ENCODE data around the gene COA6.

Gene COA6

GRCh38 chr1:234373064-234373958 lies at the start of gene COA6:
Gene COA6 (plus strand): TSS chr1:234373456. CDS start chr1:234373467, 11 bp downstream.
- Histone ChIP-seq H3K27me3 (ENCODE audit: low read depth) (no peaks in the 10 kb centered on the region), H3K4me1 (peaks cover 14% of the 10 kb centered on the region), H3K4me3 (peak within 1 kb of the TSS; percentile 97), H3K9me3 (no peaks in the 10 kb centered on the region), H3K36me3 (replicated peaks) (peaks cover 37% of the 10 kb centered on the region)
- in situ Hi-C loops (cut with MboI; ENCODE audit: low sequenced_read_pairs), result no loop called here
- peak; percentile 93 for DNase-seq (ENCODE audit: low spot score in 2 of 2)

GRCh38 chr1:234324821-234325220 lies 48.4 kb upstream of the COA6 start:
- Histone ChIP-seq H3K9me3 (no peaks in the 10 kb centered on the region), H3K4me1 (no peaks in the 10 kb centered on the region), H3K4me3 (no peak overlapping the region), H3K36me3 (replicated peaks) (no peaks in the 10 kb centered on the region), H3K27me3 (ENCODE audit: low read depth) (peaks cover 10% of the 10 kb centered on the region)
- DNase-seq (ENCODE audit: low spot score in 2 of 2), result no peak
- in situ Hi-C loops (cut with MboI; ENCODE audit: low sequenced_read_pairs), result no loop called here

- Histone ChIP-seq H3K9me3 (no peaks in the 10 kb centered on the region), H3K27me3 (ENCODE audit: low read depth) (peaks cover 11% of the 10 kb centered on the region), H3K4me3 (no peak overlapping the region), H3K4me1 (no peaks in the 10 kb centered on the region), H3K36me3 (replicated peaks) (no peaks in the 10 kb centered on the region)
- DNase-seq (ENCODE audit: low spot score in 2 of 2), result no peak
- in situ Hi-C loops (cut with MboI; ENCODE audit: low sequenced_read_pairs), result no loop called here
Measured at GRCh38 chr1:234325878-234326496, 47.3 kb upstream of the COA6 start.

GRCh38 chr1:234326497-234327366 lies 46.5 kb upstream of the COA6 start:
- Histone ChIP-seq H3K36me3 (replicated peaks) (no peaks in the 10 kb centered on the region), H3K4me1 (no peaks in the 10 kb centered on the region), H3K27me3 (ENCODE audit: low read depth) (peaks cover 11% of the 10 kb centered on the region), H3K4me3 (no peak overlapping the region), H3K9me3 (no peaks in the 10 kb centered on the region)
- peak; percentile 48 to 78 for DNase-seq (ENCODE audit: low spot score in 2 of 2)
- in situ Hi-C loops (cut with MboI; ENCODE audit: low sequenced_read_pairs), result no loop called here

- no peak for DNase-seq (ENCODE audit: low spot score in 2 of 2)
- Histone ChIP-seq H3K4me1 (no peaks in the 10 kb centered on the region), H3K36me3 (replicated peaks) (no peaks in the 10 kb centered on the region), H3K27me3 (ENCODE audit: low read depth) (peaks cover 11% of the 10 kb centered on the region), H3K4me3 (no peak overlapping the region), H3K9me3 (no peaks in the 10 kb centered on the region)
- in situ Hi-C loops (cut with MboI; ENCODE audit: low sequenced_read_pairs), result no loop called here
Measured at GRCh38 chr1:234327577-234328164, 45.6 kb upstream of the COA6 start.

- no peak for DNase-seq (ENCODE audit: low spot score in 2 of 2)
- H3K4me1 ChIP-seq, result no peaks in the 10 kb centered on the region
Measured at GRCh38 chr1:234330843-234331215, 42.4 kb upstream of the COA6 start.

GRCh38 chr1:234331507-234331906 lies 41.7 kb upstream of the COA6 start:
- Histone ChIP-seq H3K4me3 (no peak overlapping the region), H3K36me3 (replicated peaks) (no peaks in the 10 kb centered on the region), H3K4me1 (no peaks in the 10 kb centered on the region), H3K9me3 (no peaks in the 10 kb centered on the region), H3K27me3 (ENCODE audit: low read depth) (peaks cover 5% of the 10 kb centered on the region; the same call in 1 of the 2 replicates)
- in situ Hi-C loops (cut with MboI; ENCODE audit: low sequenced_read_pairs), result no loop called here
- no peak for DNase-seq (ENCODE audit: low spot score in 2 of 2)

More at GRCh38 chr1:234330843-234331215, 42.4 kb upstream of the COA6 start:
- Histone ChIP-seq H3K9me3 (no peaks in the 10 kb centered on the region), H3K36me3 (replicated peaks) (no peaks in the 10 kb centered on the region), H3K4me3 (no peak overlapping the region), H3K27me3 (ENCODE audit: low read depth) (peaks cover 8% of the 10 kb centered on the region; the same call in 1 of the 2 replicates)
- in situ Hi-C loops (cut with MboI; ENCODE audit: low sequenced_read_pairs), result no loop called here

GRCh38 chr1:234336359-234336758 lies 36.9 kb upstream of the COA6 start:
- H3K36me3 ChIP-seq (replicated peaks), result no peaks in the 10 kb centered on the region
- in situ Hi-C loops (cut with MboI; ENCODE audit: low sequenced_read_pairs), result no loop called here
- H3K4me3 ChIP-seq, result no peak overlapping the region
- H3K9me3 ChIP-seq, result no peaks in the 10 kb centered on the region
- no peaks in the 10 kb centered on the region for H3K27me3 ChIP-seq (ENCODE audit: low read depth)
- DNase-seq (ENCODE audit: low spot score in 2 of 2), result no peak
- H3K4me1 ChIP-seq, result no peaks in the 10 kb centered on the region

GRCh38 chr1:234337233-234337632 lies 36.0 kb upstream of the COA6 start:
- Histone ChIP-seq H3K9me3 (no peaks in the 10 kb centered on the region), H3K4me3 (no peak overlapping the region), H3K27me3 (ENCODE audit: low read depth) (no peaks in the 10 kb centered on the region), H3K36me3 (replicated peaks) (no peaks in the 10 kb centered on the region), H3K4me1 (no peaks in the 10 kb centered on the region)
- no peak for DNase-seq (ENCODE audit: low spot score in 2 of 2)
- in situ Hi-C loops (cut with MboI; ENCODE audit: low sequenced_read_pairs), result no loop called here

GRCh38 chr1:234340528-234340927 lies 32.7 kb upstream of the COA6 start:
- no peaks in the 10 kb centered on the region for H3K4me1 ChIP-seq
- DNase-seq (ENCODE audit: low spot score in 2 of 2), result no peak
- H3K9me3 ChIP-seq, result no peaks in the 10 kb centered on the region
- in situ Hi-C loops (cut with MboI; ENCODE audit: low sequenced_read_pairs), result no loop called here
- no peak overlapping the region for H3K4me3 ChIP-seq
- H3K27me3 ChIP-seq (ENCODE audit: low read depth), result no peaks in the 10 kb centered on the region
- H3K36me3 ChIP-seq (replicated peaks), result no peaks in the 10 kb centered on the region

GRCh38 chr1:234342774-234343173 lies 30.5 kb upstream of the COA6 start:
- Histone ChIP-seq H3K27me3 (ENCODE audit: low read depth) (no peaks in the 10 kb centered on the region; the same call in 1 of the 2 replicates), H3K36me3 (replicated peaks) (no peaks in the 10 kb centered on the region), H3K4me1 (no peaks in the 10 kb centered on the region), H3K4me3 (no peak overlapping the region), H3K9me3 (no peaks in the 10 kb centered on the region)
- in situ Hi-C loops (cut with MboI; ENCODE audit: low sequenced_read_pairs), result no loop called here
- no peak for DNase-seq (ENCODE audit: low spot score in 2 of 2)

- in situ Hi-C loops (cut with MboI; ENCODE audit: low sequenced_read_pairs), result no loop called here
- Histone ChIP-seq H3K27me3 (ENCODE audit: low read depth) (peaks cover under 1% of the 10 kb centered on the region), H3K4me3 (no peak overlapping the region), H3K36me3 (replicated peaks) (no peaks in the 10 kb centered on the region), H3K9me3 (no peaks in the 10 kb centered on the region), H3K4me1 (no peaks in the 10 kb centered on the region)
- no peak for DNase-seq (ENCODE audit: low spot score in 2 of 2)
Measured at GRCh38 chr1:234345237-234345636, 28.0 kb upstream of the COA6 start.

- H3K4me3 ChIP-seq, result no peak overlapping the region
- H3K9me3 ChIP-seq, result 0 out of 2 replicates have a peak, but pooled peaks cover 3% of the 10 kb centered on the region
- H3K4me1 ChIP-seq, result no peaks in the 10 kb centered on the region
- in situ Hi-C loops (cut with MboI; ENCODE audit: low sequenced_read_pairs), result no loop called here
- DNase-seq (ENCODE audit: low spot score in 2 of 2), result no peak
- H3K27me3 ChIP-seq (ENCODE audit: low read depth), result peaks cover 10% of the 10 kb centered on the region
- H3K36me3 ChIP-seq (replicated peaks), result no peaks in the 10 kb centered on the region
Measured at GRCh38 chr1:234348964-234349363, 24.3 kb upstream of the COA6 start.

Measured in HAP-1 (cell line).